GM12878 (cell line): ENCODE measurements around the gene MXD1. TPM values are rescaled to one million over a fixed set of nuclear protein-coding genes. Genes with fewer than 3 reads are reported as not detected.

ENCODE experiments used
- EZH2 ChIP-seq: IDR thresholded peaks from 2 replicates; pipeline ENCODE4 v1.6.1; 2012; ENCODE audit warnings: low read depth, mild to moderate bottlenecking, control low read depth, inconsistent platforms, low read length, borderline replicate concordance; ENCODE audit not compliant: control insufficient read depth
- GATAD2B ChIP-seq: fragments of 450-650 bp; conservative IDR thresholded peaks from 2 replicates; pipeline ENCODE4 v1.6.1; 2017; ENCODE audit warnings: low read depth, mild to moderate bottlenecking, moderate library complexity
- HDAC6 ChIP-seq: fragments of 200-600 bp; sonication (generic); IDR thresholded peaks from one replicate; pipeline ENCODE4 v1.8.0; 2017; ENCODE audit warnings: antibody characterized with exemption; ENCODE audit not compliant: unreplicated experiment
- MEF2A ChIP-seq: IDR thresholded peaks from 2 replicates; pipeline ENCODE4 v1.6.1; 2011; ENCODE audit warnings: low read depth, mild to moderate bottlenecking, low read length, moderate library complexity; ENCODE audit not compliant: insufficient read depth
- MTA2 ChIP-seq: fragments of 450-650 bp; IDR thresholded peaks from 2 replicates; pipeline ENCODE4 v1.6.1; 2016; ENCODE audit warnings: low read depth, mild to moderate bottlenecking, moderate library complexity
- RAD21 ChIP-seq: IDR thresholded peaks from 2 replicates; pipeline ENCODE4 v1.6.1; 2011; ENCODE audit warnings: mild to moderate bottlenecking, low read depth, low read length, moderate library complexity; ENCODE audit not compliant: insufficient read depth
- RAD51 ChIP-seq: fragments of 450-650 bp; IDR thresholded peaks from 2 replicates; pipeline ENCODE4 v1.6.1; 2016; ENCODE audit warnings: moderate library complexity, mild to moderate bottlenecking, inconsistent platforms
- SUPT20H ChIP-seq: IDR thresholded peaks from 2 replicates; pipeline ENCODE4 v1.6.1; 2011; ENCODE audit warnings: low read depth, mild to moderate bottlenecking, low read length, moderate library complexity, borderline replicate concordance; ENCODE audit not compliant: control insufficient read depth
- ZNF217 ChIP-seq: fragments of 450-650 bp; IDR thresholded peaks from 2 replicates; pipeline ENCODE4 v1.6.1; 2017; ENCODE audit warnings: antibody characterized with exemption, mild to moderate bottlenecking
- ZNF622 ChIP-seq: fragments of 450-650 bp; IDR thresholded peaks from 2 replicates; pipeline ENCODE4 v1.6.1; 2017; ENCODE audit warnings: mild to moderate bottlenecking, inconsistent platforms
- polyA plus RNA-seq, 11 experiments: library from polyadenylated mRNA; depleted of rRNA in 4 of 11; unstranded in 6 of 11; stranded (reverse) in 5 of 11; fragments of >200 nt; fragmentation: Nextera tagmentation in 4 of 11; fragmentation: Illumina TruSeq in 1 of 11; extraction: Ambion mirVana in 4 of 11; extraction: Trizol in 1 of 11; gene quantifications; 1 replicate in 1 of 11; 2 replicates in 10 of 11; pipeline versions ENCODE4 v1.2.1 to v1.2.3, GENCODE V29; 2011 to 2016; ENCODE audit warnings: inconsistent platforms in 2 of 11, missing spikeins in 2 of 11, low read depth in 1 of 11
- total RNA-seq, 4 experiments: library from RNA; depleted of rRNA in 3 of 4; stranded (reverse); fragments of >200 nt in 3 of 4; fragmentation: Illumina TruSeq in 1 of 4; extraction: Trizol in 1 of 4; gene quantifications; 2 replicates each; pipeline versions ENCODE4 v1.2.1 to v1.2.3, GENCODE V29; 2013 to 2021
- TF ChIP-seq, protein P1 (sequence below): fragments of 450-650 bp; formaldehyde crosslinking; IDR thresholded peaks from 2 replicates; pipeline ENCODE4 v1.5.0; 2022; ENCODE audit warnings: mild to moderate bottlenecking, missing genetic modification characterization
- TF ChIP-seq, protein P2 (sequence below): fragments of 450-650 bp; IDR thresholded peaks from 2 replicates; pipeline ENCODE4 v1.6.1; 2017; ENCODE audit warnings: antibody characterized with exemption, mild to moderate bottlenecking, moderate library complexity
- TF ChIP-seq, protein P3 (sequence below): fragments of 450-650 bp; IDR thresholded peaks from 2 replicates; pipeline ENCODE4 v1.6.1; 2018; ENCODE audit warnings: mild to moderate bottlenecking, low read depth, moderate library complexity; ENCODE audit not compliant: partially characterized antibody
- TF ChIP-seq, protein P4 (sequence below): IDR thresholded peaks from 2 replicates; pipeline ENCODE4 v1.6.1; 2011; ENCODE audit warnings: mild to moderate bottlenecking, low read depth, low read length, moderate library complexity; ENCODE audit not compliant: insufficient replicate concordance
- TF ChIP-seq, protein P5 (sequence below): fragments of 450-650 bp; IDR thresholded peaks from 2 replicates; pipeline ENCODE4 v1.6.1; 2017; ENCODE audit warnings: mild to moderate bottlenecking, low read depth, inconsistent platforms; ENCODE audit not compliant: poor library complexity, severe bottlenecking

The MXD1 gene
- total and polyA plus RNA-seq, 10 of the 15 experiments (the other 5 are each of a cell fraction or from before 2014, with no cell fraction given): 2.2 to 10.2 (median 3.3) TPM

DNA sequence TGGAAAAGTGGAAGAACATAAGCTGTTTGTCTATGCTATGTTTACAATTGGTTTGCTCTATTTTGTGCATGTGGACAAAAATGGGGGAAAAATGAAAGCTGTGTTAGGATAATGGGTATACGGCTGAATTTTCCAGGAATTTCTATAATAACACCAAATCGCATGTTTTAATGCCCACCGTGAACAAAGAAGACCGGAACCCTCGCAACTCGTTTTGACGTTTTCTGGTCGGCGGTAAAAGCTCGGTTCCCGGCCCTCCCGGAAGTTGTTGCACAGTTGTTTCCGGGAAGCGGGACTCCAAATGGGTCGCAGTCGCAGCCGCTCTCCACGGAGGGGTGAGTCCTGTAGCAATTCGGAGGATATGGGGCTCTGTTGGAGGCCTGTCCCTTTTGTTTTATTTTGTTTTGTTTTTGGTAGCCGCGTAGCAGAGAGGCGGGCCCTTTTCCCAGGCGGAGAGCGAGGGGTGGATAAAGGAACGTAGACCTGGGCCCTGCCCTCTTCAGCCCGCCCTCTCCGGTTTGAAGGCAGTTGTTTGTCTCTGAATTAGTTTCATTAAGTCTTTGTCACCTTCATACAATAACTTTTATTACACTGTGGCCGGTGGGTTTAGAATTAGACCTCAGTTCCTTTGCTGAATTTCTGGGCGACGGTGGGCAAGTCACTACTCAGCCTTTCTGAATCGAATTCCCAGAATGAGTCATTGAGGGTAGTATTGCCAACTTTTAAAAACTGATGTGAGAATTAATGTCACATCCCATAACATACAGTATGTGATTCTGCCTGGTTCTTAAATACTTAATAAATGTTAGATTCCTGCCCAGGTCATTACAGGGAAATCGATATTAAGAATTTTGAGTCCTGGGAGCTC, 21.0 kb upstream of the MXD1 start, which contains the start of gene SNRNP27 (continued):
- TF ChIP-seq, protein P1, sequence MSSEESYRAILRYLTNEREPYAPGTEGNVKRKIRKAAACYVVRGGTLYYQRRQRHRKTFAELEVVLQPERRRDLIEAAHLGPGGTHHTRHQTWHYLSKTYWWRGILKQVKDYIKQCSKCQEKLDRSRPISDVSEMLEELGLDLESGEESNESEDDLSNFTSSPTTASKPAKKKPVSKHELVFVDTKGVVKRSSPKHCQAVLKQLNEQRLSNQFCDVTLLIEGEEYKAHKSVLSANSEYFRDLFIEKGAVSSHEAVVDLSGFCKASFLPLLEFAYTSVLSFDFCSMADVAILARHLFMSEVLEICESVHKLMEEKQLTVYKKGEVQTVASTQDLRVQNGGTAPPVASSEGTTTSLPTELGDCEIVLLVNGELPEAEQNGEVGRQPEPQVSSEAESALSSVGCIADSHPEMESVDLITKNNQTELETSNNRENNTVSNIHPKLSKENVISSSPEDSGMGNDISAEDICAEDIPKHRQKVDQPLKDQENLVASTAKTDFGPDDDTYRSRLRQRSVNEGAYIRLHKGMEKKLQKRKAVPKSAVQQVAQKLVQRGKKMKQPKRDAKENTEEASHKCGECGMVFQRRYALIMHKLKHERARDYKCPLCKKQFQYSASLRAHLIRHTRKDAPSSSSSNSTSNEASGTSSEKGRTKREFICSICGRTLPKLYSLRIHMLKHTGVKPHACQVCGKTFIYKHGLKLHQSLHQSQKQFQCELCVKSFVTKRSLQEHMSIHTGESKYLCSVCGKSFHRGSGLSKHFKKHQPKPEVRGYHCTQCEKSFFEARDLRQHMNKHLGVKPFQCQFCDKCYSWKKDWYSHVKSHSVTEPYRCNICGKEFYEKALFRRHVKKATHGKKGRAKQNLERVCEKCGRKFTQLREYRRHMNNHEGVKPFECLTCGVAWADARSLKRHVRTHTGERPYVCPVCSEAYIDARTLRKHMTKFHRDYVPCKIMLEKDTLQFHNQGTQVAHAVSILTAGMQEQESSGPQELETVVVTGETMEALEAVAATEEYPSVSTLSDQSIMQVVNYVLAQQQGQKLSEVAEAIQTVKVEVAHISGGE (CRISPR knock-in tag): peak; percentile 90
- TF ChIP-seq ZNF622: no peak
- TF ChIP-seq, protein P2, sequence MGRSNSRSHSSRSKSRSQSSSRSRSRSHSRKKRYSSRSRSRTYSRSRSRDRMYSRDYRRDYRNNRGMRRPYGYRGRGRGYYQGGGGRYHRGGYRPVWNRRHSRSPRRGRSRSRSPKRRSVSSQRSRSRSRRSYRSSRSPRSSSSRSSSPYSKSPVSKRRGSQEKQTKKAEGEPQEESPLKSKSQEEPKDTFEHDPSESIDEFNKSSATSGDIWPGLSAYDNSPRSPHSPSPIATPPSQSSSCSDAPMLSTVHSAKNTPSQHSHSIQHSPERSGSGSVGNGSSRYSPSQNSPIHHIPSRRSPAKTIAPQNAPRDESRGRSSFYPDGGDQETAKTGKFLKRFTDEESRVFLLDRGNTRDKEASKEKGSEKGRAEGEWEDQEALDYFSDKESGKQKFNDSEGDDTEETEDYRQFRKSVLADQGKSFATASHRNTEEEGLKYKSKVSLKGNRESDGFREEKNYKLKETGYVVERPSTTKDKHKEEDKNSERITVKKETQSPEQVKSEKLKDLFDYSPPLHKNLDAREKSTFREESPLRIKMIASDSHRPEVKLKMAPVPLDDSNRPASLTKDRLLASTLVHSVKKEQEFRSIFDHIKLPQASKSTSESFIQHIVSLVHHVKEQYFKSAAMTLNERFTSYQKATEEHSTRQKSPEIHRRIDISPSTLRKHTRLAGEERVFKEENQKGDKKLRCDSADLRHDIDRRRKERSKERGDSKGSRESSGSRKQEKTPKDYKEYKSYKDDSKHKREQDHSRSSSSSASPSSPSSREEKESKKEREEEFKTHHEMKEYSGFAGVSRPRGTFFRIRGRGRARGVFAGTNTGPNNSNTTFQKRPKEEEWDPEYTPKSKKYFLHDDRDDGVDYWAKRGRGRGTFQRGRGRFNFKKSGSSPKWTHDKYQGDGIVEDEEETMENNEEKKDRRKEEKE: no peak
- no peak for TF ChIP-seq SUPT20H
- TF ChIP-seq MTA2: peak; percentile 30; the same call in 1 of the 2 replicates
- TF ChIP-seq HDAC6: no peak
- TF ChIP-seq RAD51: no peak
- no peak for TF ChIP-seq EZH2
- TF ChIP-seq GATAD2B: 0 out of 2 replicates have a peak, but pooled peaks have one; percentile 34
- TF ChIP-seq, protein P3, sequence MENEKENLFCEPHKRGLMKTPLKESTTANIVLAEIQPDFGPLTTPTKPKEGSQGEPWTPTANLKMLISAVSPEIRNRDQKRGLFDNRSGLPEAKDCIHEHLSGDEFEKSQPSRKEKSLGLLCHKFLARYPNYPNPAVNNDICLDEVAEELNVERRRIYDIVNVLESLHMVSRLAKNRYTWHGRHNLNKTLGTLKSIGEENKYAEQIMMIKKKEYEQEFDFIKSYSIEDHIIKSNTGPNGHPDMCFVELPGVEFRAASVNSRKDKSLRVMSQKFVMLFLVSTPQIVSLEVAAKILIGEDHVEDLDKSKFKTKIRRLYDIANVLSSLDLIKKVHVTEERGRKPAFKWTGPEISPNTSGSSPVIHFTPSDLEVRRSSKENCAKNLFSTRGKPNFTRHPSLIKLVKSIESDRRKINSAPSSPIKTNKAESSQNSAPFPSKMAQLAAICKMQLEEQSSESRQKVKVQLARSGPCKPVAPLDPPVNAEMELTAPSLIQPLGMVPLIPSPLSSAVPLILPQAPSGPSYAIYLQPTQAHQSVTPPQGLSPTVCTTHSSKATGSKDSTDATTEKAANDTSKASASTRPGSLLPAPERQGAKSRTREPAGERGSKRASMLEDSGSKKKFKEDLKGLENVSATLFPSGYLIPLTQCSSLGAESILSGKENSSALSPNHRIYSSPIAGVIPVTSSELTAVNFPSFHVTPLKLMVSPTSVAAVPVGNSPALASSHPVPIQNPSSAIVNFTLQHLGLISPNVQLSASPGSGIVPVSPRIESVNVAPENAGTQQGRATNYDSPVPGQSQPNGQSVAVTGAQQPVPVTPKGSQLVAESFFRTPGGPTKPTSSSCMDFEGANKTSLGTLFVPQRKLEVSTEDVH: peak; percentile 88
- no peak for TF ChIP-seq MEF2A
- TF ChIP-seq RAD21: no peak
- TF ChIP-seq, protein P4, sequence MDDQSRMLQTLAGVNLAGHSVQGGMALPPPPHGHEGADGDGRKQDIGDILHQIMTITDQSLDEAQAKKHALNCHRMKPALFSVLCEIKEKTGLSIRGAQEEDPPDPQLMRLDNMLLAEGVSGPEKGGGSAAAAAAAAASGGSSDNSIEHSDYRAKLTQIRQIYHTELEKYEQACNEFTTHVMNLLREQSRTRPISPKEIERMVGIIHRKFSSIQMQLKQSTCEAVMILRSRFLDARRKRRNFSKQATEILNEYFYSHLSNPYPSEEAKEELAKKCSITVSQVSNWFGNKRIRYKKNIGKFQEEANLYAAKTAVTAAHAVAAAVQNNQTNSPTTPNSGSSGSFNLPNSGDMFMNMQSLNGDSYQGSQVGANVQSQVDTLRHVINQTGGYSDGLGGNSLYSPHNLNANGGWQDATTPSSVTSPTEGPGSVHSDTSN: no peak
- no peak for TF ChIP-seq ZNF217
- TF ChIP-seq, protein P5, sequence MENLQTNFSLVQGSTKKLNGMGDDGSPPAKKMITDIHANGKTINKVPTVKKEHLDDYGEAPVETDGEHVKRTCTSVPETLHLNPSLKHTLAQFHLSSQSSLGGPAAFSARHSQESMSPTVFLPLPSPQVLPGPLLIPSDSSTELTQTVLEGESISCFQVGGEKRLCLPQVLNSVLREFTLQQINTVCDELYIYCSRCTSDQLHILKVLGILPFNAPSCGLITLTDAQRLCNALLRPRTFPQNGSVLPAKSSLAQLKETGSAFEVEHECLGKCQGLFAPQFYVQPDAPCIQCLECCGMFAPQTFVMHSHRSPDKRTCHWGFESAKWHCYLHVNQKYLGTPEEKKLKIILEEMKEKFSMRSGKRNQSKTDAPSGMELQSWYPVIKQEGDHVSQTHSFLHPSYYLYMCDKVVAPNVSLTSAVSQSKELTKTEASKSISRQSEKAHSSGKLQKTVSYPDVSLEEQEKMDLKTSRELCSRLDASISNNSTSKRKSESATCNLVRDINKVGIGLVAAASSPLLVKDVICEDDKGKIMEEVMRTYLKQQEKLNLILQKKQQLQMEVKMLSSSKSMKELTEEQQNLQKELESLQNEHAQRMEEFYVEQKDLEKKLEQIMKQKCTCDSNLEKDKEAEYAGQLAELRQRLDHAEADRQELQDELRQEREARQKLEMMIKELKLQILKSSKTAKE: peak; percentile 65
